Testis (tissue), 3 donors: ENCODE measurements around the gene WDR41. TPM values are rescaled to one million over a fixed set of nuclear protein-coding genes. Genes with fewer than 3 reads are reported as not detected.

ENCODE experiments used
- DNase-seq: peaks from one replicate; pipeline ENCODE4 v3.0.0-alpha.2; 2019
- H3K27ac ChIP-seq, 2 donors: fragments of 200-600 bp; sonication (generic); one replicate each; pipeline ENCODE4 v1.5.1; 2019
- H3K27me3 ChIP-seq: fragments of 200-600 bp; sonication (generic); one replicate; pipeline ENCODE4 v1.5.1; 2019
- H3K36me3 ChIP-seq: fragments of 200-600 bp; sonication (generic); one replicate; pipeline ENCODE4 v1.5.1; 2017; ENCODE audit warnings: low read depth; ENCODE audit errors: missing control alignments
- H3K4me1 ChIP-seq: fragments of 200-600 bp; sonication (generic); one replicate; pipeline ENCODE4 v1.5.1; 2019
- H3K4me3 ChIP-seq, 2 donors: fragments of 200-600 bp; sonication (generic); one replicate each; pipeline ENCODE4 v1.5.1; 2017 to 2019
- H3K9me3 ChIP-seq: fragments of 200-600 bp; sonication (generic); one replicate; pipeline ENCODE4 v1.5.1; 2017
- CTCF ChIP-seq, 3 experiments: fragments of 450-650 bp in 2 of 3; fragments of 200-600 bp in 1 of 3; sonication (generic) in 1 of 3; IDR thresholded peaks; one replicate each; pipeline ENCODE4 v1.5.1; 2016 to 2019; ENCODE audit warnings: antibody characterized with exemption in 3 of 3, mild to moderate bottlenecking in 2 of 3, moderate library complexity in 1 of 3
- POLR2A ChIP-seq: fragments of 450-650 bp; IDR thresholded peaks from one replicate; pipeline ENCODE4 v1.6.1; 2017; ENCODE audit warnings: antibody characterized with exemption, mild to moderate bottlenecking, moderate library complexity
- whole genome bisulfite sequencing, 2 donors: methylation state at CpG; one replicate each; pipeline ENCODE4 v1.1.5; 2018; 5-methylcytosine and 5-hydroxymethylcytosine counted together
- intact Hi-C: fragments of 100-400 bp; cut with DNase I; formaldehyde crosslinking; loops from one replicate; pipeline ENCODE4 v1.15.1; 2023; ENCODE audit warnings: low total_unique reads
- polyA plus RNA-seq: library from polyadenylated mRNA; stranded (reverse); fragments of 350-450 nt; fragmentation: Illumina TruSeq; extraction: RNeasy Lipid Tissue Mini Kit (QIAGEN cat#74804); gene quantifications from one replicate; pipeline ENCODE4 v1.2.3, GENCODE V29; 2014; ENCODE audit warnings: low read depth, low replicate concordance; ENCODE audit not compliant: insufficient read depth
- total RNA-seq, 2 donors: library from RNA; depleted of rRNA; stranded (reverse); fragments of >200 nt; gene quantifications; one replicate each; pipeline ENCODE4 v1.2.3, GENCODE V29; 2016

WDR41 gene
- total and polyA plus RNA-seq, 3 donors from 2014 or later, result 33.9 to 58.7 (median 46.5) TPM

GRCh38 chr5:77418162-77418561, 74.0 kb downstream of the WDR41 start:
- Histone ChIP-seq H3K27ac (peak overlapping the region; percentile 48 to 51), H3K4me3 (no peak overlapping the region), H3K36me3 (no peaks in the 10 kb centered on the region), H3K27me3 (no peaks in the 10 kb centered on the region), H3K4me1 (peaks cover 16% of the 10 kb centered on the region), H3K9me3 (no peaks in the 10 kb centered on the region)
- DNase-seq, result peak; percentile 80
- intact Hi-C loops, result no loop called here
- 43 to 51% methylated on average over 1 to 5 of the region's 5 CpGs for WGBS, 2 donors
- TF ChIP-seq CTCF (IDR thresholded peaks at IDR 0.05) (no peak), POLR2A (no peak)

- no peak overlapping the region for H3K4me3 ChIP-seq
- H3K27ac ChIP-seq, result no peak overlapping the region
- peaks cover 6% of the 10 kb centered on the region for H3K4me1 ChIP-seq
- WGBS, 2 donors, result 91 to 96% methylated on average over 7 of the region's 7 CpGs
- intact Hi-C loops, result no loop called here
- no peaks in the 10 kb centered on the region for H3K9me3 ChIP-seq
- no peak for DNase-seq
- no peaks in the 10 kb centered on the region for H3K36me3 ChIP-seq
- no peaks in the 10 kb centered on the region for H3K27me3 ChIP-seq
- TF ChIP-seq POLR2A (no peak), CTCF (IDR thresholded peaks at IDR 0.05) (no peak)
Observed at GRCh38 chr5:77413049-77413448, 79.1 kb downstream of the WDR41 start.

- Histone ChIP-seq H3K4me1 (no peaks in the 10 kb centered on the region), H3K9me3 (no peaks in the 10 kb centered on the region), H3K4me3 (no peak overlapping the region), H3K27me3 (no peaks in the 10 kb centered on the region), H3K27ac (no peak overlapping the region), H3K36me3 (no peaks in the 10 kb centered on the region)
- TF ChIP-seq CTCF (IDR thresholded peaks at IDR 0.05), result no peak
- no peak for TF ChIP-seq POLR2A
- 80 to 82% methylated on average over 10 of the region's 10 CpGs for WGBS, 2 donors
- DNase-seq, result no peak
- intact Hi-C loops, result no loop called here
Observed at GRCh38 chr5:77409870-77410621, 82.1 kb downstream of the WDR41 start.

- DNase-seq, result no peak
- Histone ChIP-seq H3K4me1 (no peaks in the 10 kb centered on the region), H3K27me3 (no peaks in the 10 kb centered on the region), H3K27ac (no peak overlapping the region), H3K4me3 (no peak overlapping the region), H3K9me3 (no peaks in the 10 kb centered on the region), H3K36me3 (no peaks in the 10 kb centered on the region)
- intact Hi-C loops, result no loop called here
- whole genome bisulfite sequencing, 2 donors, result 90 to 91% methylated on average over 8 to 10 of the region's 10 CpGs
- no peak for TF ChIP-seq POLR2A
- no peak for TF ChIP-seq CTCF (IDR thresholded peaks at IDR 0.05)
Observed at GRCh38 chr5:77407152-77407551, 85.0 kb downstream of the WDR41 start.

- Histone ChIP-seq H3K4me3 (no peak overlapping the region), H3K36me3 (no peaks in the 10 kb centered on the region), H3K9me3 (no peaks in the 10 kb centered on the region), H3K27me3 (no peaks in the 10 kb centered on the region), H3K27ac (no peak overlapping the region), H3K4me1 (no peaks in the 10 kb centered on the region)
- WGBS, 2 donors, result 84 to 91% methylated on average over 6 of the region's 6 CpGs
- intact Hi-C loops, result no loop called here
- TF ChIP-seq CTCF (IDR thresholded peaks at IDR 0.05) (no peak), POLR2A (no peak)
- DNase-seq, result no peak
Observed at GRCh38 chr5:77402796-77403195, 89.3 kb downstream of the WDR41 start.
